K562 (cell line): Measurements from ENCODE around the gene HCST. TPM values are rescaled to one million over a fixed set of nuclear protein-coding genes. Genes with fewer than 3 reads are reported as not detected.

Experiments
- ATAC-seq: fragments of 200-7000 bp; cut with Tn5 transposase; 3 replicates; pipeline ENCODE4 v1.9.1; 2020; ENCODE audit warnings: moderate library complexity
- BruUV-seq: library from RNA; stranded (reverse); fragments of 400-500 nt; replicated peaks from 2 replicates; lab custom pipeline; 2021; lab: Mats Ljungman, UMichigan
- CTCF ChIA-PET: fragments of 300-600 bp; formaldehyde crosslinking; extraction: SDS; loops from one replicate; lab custom pipeline; 2021; ENCODE audit warnings: low intra/inter-chr PET ratio; lab: Yijun Ruan, JAX
- POLR2A ChIA-PET: fragments of 300-600, 350-650 bp; sonication (Branson Sonifier 250); formaldehyde crosslinking; extraction: SDS; loops from one replicate; lab custom pipeline; 2021; ENCODE audit warnings: antibody characterized with exemption, inconsistent platforms; lab: Yijun Ruan, JAX
- DNase-seq, 4 experiments: peaks; one replicate each; pipeline versions ENCODE4 v3.0.0 to v3.0.0-alpha.2; 2011 to 2018; ENCODE audit warnings: low spot score in 3 of 4, mixed read lengths in 3 of 4; ENCODE audit errors: extremely low read depth in 1 of 4
- FAIRE-seq: peaks from 2 replicates; lab custom pipeline; 2011; peaks lifted over from hg19 to GRCh38; lab: Jason Lieb, UNC
- H2AFZ ChIP-seq: 2 replicates; pipeline ENCODE4 v1.6.0; 2011; ENCODE audit warnings: low read depth, low read length, control low read depth, inconsistent platforms
- H3K27ac ChIP-seq: fragments of 200-600 bp; 3 replicates; pipeline ENCODE4 v1.8.0; 2011; ENCODE audit warnings: low read depth, mild to moderate bottlenecking, control low read depth, inconsistent platforms, low read length, moderate library complexity, mixed read lengths; ENCODE audit errors: extremely low read depth
- H3K27me3 ChIP-seq, 2 experiments: fragments of 300-600 bp in 1 of 2; 2 replicates in 1 of 2; 3 replicates in 1 of 2; pipeline versions ENCODE4 v1.6.0 to v1.8.0; 2011; ENCODE audit warnings: inconsistent platforms in 2 of 2, low read length in 2 of 2, mild to moderate bottlenecking in 1 of 2, mixed read lengths in 1 of 2, moderate library complexity in 1 of 2; ENCODE audit not compliant: control insufficient read depth in 2 of 2, insufficient read depth in 2 of 2
- H3K36me3 ChIP-seq: fragments of 300-600 bp; 3 replicates; pipeline ENCODE4 v1.8.0; 2011; ENCODE audit warnings: mild to moderate bottlenecking, low read length, inconsistent platforms; ENCODE audit not compliant: control insufficient read depth, insufficient read depth
- H3K4me1 ChIP-seq, 2 experiments: fragments of 200-600 bp in 1 of 2; replicated peaks in 1 of 2; 2 replicates in 1 of 2; 3 replicates in 1 of 2; pipeline versions ENCODE4 v1.5.1 to v1.8.0; 2011; ENCODE audit warnings: inconsistent platforms in 2 of 2, low read length in 2 of 2, mild to moderate bottlenecking in 1 of 2, mixed read lengths in 1 of 2, moderate library complexity in 1 of 2; ENCODE audit not compliant: control insufficient read depth in 2 of 2, insufficient read depth in 2 of 2
- H3K4me2 ChIP-seq: 2 replicates; pipeline ENCODE4 v1.6.1; 2011; ENCODE audit warnings: low read length, control low read depth, inconsistent platforms, mixed read lengths; ENCODE audit not compliant: insufficient read depth
- H3K4me3 ChIP-seq: fragments of 200-600 bp; sonication (generic), shearing (Covaris generic); 2 replicates; pipeline ENCODE4 v1.5.1; 2016; ENCODE audit warnings: control low read depth, inconsistent platforms
- H3K79me2 ChIP-seq: fragments of 200-600 bp; 3 replicates; pipeline ENCODE4 v1.8.0; 2011; ENCODE audit warnings: low read length, inconsistent platforms; ENCODE audit not compliant: control insufficient read depth, insufficient read depth
- H3K9ac ChIP-seq, 2 experiments: 2 replicates each; pipeline versions ENCODE4 v1.6.0 to v1.6.1; 2011; ENCODE audit warnings: low read depth in 2 of 2, low read length in 2 of 2, control low read depth in 1 of 2, inconsistent platforms in 1 of 2, mild to moderate bottlenecking in 1 of 2, mixed read lengths in 1 of 2; ENCODE audit not compliant: insufficient read depth in 1 of 2
- H3K9me1 ChIP-seq: one replicate; pipeline ENCODE4 v1.6.0; 2011; ENCODE audit warnings: inconsistent platforms, mild to moderate bottlenecking, low read length, moderate library complexity; ENCODE audit not compliant: control insufficient read depth, insufficient read depth
- H3K9me3 ChIP-seq: replicated peaks from 2 replicates; pipeline ENCODE4 v1.5.1; 2011; ENCODE audit warnings: low read depth, low read length, inconsistent platforms; ENCODE audit not compliant: control insufficient read depth, insufficient read depth
- H4K20me1 ChIP-seq: replicated peaks from 2 replicates; pipeline ENCODE4 v1.6.1; 2011; ENCODE audit warnings: low read length, inconsistent platforms, mixed read lengths; ENCODE audit not compliant: control insufficient read depth, insufficient read depth
- BACH1 ChIP-seq: fragments of 200-800 bp; sonication (Bioruptor generic); IDR thresholded peaks from 2 replicates; pipeline ENCODE4 v1.6.1; 2016; ENCODE audit warnings: missing genetic modification characterization, missing compliant biosample characterization
- C11orf30 ChIP-seq: fragments of 450-650 bp; IDR thresholded peaks from 2 replicates; pipeline ENCODE4 v1.6.1; 2016; ENCODE audit warnings: low read depth, mild to moderate bottlenecking
- E2F4 ChIP-seq: sonication (generic); formaldehyde crosslinking; IDR thresholded peaks from 2 replicates; pipeline ENCODE4 v1.8.0; 2022; ENCODE audit warnings: mild to moderate bottlenecking, low read depth, missing genetic modification reagents
- FOXK2 ChIP-seq, 2 experiments: fragments of 450-650 bp; IDR thresholded peaks in 1 of 2; conservative IDR thresholded peaks in 1 of 2; 2 replicates each; pipeline ENCODE4 v1.6.1; 2016; ENCODE audit warnings: low read depth in 2 of 2, mild to moderate bottlenecking in 1 of 2
- IRF9 ChIP-seq: fragments of 450-650 bp; IDR thresholded peaks from 2 replicates; pipeline ENCODE4 v1.6.1; 2016; ENCODE audit warnings: missing biosample characterization, missing genetic modification characterization
- NR4A1 ChIP-seq, 2 experiments: fragments of 250-450 bp in 1 of 2; fragments of 450-650 bp in 1 of 2; sonication (Bioruptor Pico) in 1 of 2; IDR thresholded peaks; 2 replicates each; pipeline versions ENCODE4 v1.4.0 to v1.6.1; 2016 to 2020; ENCODE audit warnings: mild to moderate bottlenecking in 2 of 2, missing compliant biosample characterization in 1 of 2, missing genetic modification characterization in 1 of 2, moderate library complexity in 1 of 2
- RERE ChIP-seq: sonication (generic); formaldehyde crosslinking; IDR thresholded peaks from 2 replicates; pipeline ENCODE4 v1.8.0; 2023; ENCODE audit warnings: missing genetic modification reagents, mild to moderate bottlenecking, borderline replicate concordance
- SLC30A9 ChIP-seq: fragments of 250-450 bp; sonication (Bioruptor Pico); IDR thresholded peaks from 2 replicates; pipeline ENCODE4 v1.8.0; 2022; ENCODE audit warnings: mild to moderate bottlenecking, moderate library complexity
- TRIM25 ChIP-seq: fragments of 450-650 bp; IDR thresholded peaks from 2 replicates; pipeline ENCODE4 v1.7.0; 2016; ENCODE audit warnings: borderline replicate concordance
- WGBS: fragments of 100-300 bp; shearing (Covaris generic); methylation state at CpG from one replicate; pipeline ENCODE4 v1.1.6; 2016; ENCODE audit warnings: low coverage, mixed read lengths; ENCODE audit not compliant: insufficient coverage; ENCODE audit errors: missing lambda C conversion rate; 5-methylcytosine and 5-hydroxymethylcytosine counted together
- in situ Hi-C: fragments of 300-500 bp; cut with MboI; formaldehyde crosslinking; loops from 4 replicates; pipeline ENCODE4 v1.15.0; 2018; ENCODE audit warnings: inconsistent platforms, mixed read lengths
- intact Hi-C: fragments of 100-400 bp; cut with micrococcal nuclease; formaldehyde crosslinking; loops from 2 replicates; pipeline ENCODE4 v1.14.2; 2022
- polyA plus RNA-seq, 8 experiments: library from polyadenylated mRNA; depleted of rRNA in 4 of 8; stranded (reverse) in 5 of 8; unstranded in 3 of 8; fragments of >200 nt; fragmentation: Nextera tagmentation in 2 of 8; fragmentation: Illumina TruSeq in 1 of 8; extraction: Ambion mirVana in 2 of 8; extraction: Trizol in 1 of 8; gene quantifications; 2 replicates each; pipeline versions ENCODE4 v1.2.1 to v1.2.3, GENCODE V29; 2011 to 2014; ENCODE audit warnings: inconsistent platforms in 1 of 8, missing spikeins in 1 of 8
- total RNA-seq, 7 experiments: library from RNA; depleted of rRNA in 6 of 7; stranded (reverse); fragments of >200 nt in 6 of 7; fragmentation: Illumina TruSeq in 2 of 7; extraction: Trizol in 2 of 7; gene quantifications; 2 replicates each; pipeline versions ENCODE4 v1.2.1 to v1.2.3, GENCODE V29; 2011 to 2021; ENCODE audit warnings: low replicate concordance in 1 of 7

The HCST gene
- total and polyA plus RNA-seq, 9 of the 15 experiments (the other 6 are each of a cell fraction or from before 2014, with no cell fraction given) = 0.29 to 1.9 (median 0.95) TPM; not detected in 2

- TF ChIP-seq RERE (CRISPR knock-in tag) (no peak), E2F4 (CRISPR knock-in tag) (no peak)
- TF ChIP-seq, all 486 proteins: peak for 0
These were observed 23.2 kb downstream of the HCST start (continued) for GRCh38 chr19:35925501-35925900.

- no TSS peak for BruUV-seq
- in situ Hi-C loops = no loop called here
- TF ChIP-seq SLC30A9 (CRISPR knock-in tag) (no peak), BACH1 (no peak), FOXK2 (conservative IDR thresholded peaks at IDR 0.05 in 1 of 2, IDR thresholded peaks at IDR 0.05 in 1 of 2; ENCODE audit: low read depth in 2 of 2) (no peak), IRF9 (tag) (no peak), TRIM25 (no peak), C11orf30 (no peak), NR4A1 (CRISPR knock-in tag; IDR thresholded peaks at IDR 0.05) (no peak), NR4A1 (tag; IDR thresholded peaks at IDR 0.05) (no peak)
These were observed 26.2 kb downstream of the HCST start for GRCh38 chr19:35928507-35928906.

More at GRCh38 chr19:35928507-35928906, 26.2 kb downstream of the HCST start:
- no peak for FAIRE-seq
- WGBS = 21% methylated on average over 4 of the region's 5 CpGs
- no peak for ATAC-seq
- POLR2A ChIA-PET = no interaction called here
- no peaks in the 10 kb centered on the region for H3K36me3 ChIP-seq
- H3K27ac ChIP-seq = no peak overlapping the region
- H3K9me1 ChIP-seq = no peaks in the 10 kb centered on the region
- no peaks in the 10 kb centered on the region for H4K20me1 ChIP-seq
- no peak overlapping the region for H3K4me3 ChIP-seq
- CTCF ChIA-PET = no interaction called here
- DNase-seq = no peak
- no peak overlapping the region for H3K4me2 ChIP-seq
- intact Hi-C loops = no loop called here
- no peak overlapping the region for H3K9ac ChIP-seq
- peaks cover 0 to 11% of the 10 kb centered on the region in 2 experiments; a peak in 2 of 5 replicates for H3K27me3 ChIP-seq
- H3K79me2 ChIP-seq = no peaks in the 10 kb centered on the region
- H3K4me1 ChIP-seq = peaks cover 2 to 6% of the 10 kb centered on the region in 2 experiments; a peak in 2 of 5 replicates
- H3K9me3 ChIP-seq = no peaks in the 10 kb centered on the region
- no peak overlapping the region for H2AFZ ChIP-seq
